Stomach (tissue), 4 donors: ENCODE results near the gene ARID3A.

Source experiments
- CTCF ChIP-seq, 7 experiments: fragments of 450-650 bp in 4 of 7; fragments of 200-600 bp in 3 of 7; sonication (generic) in 3 of 7; IDR thresholded peaks; one replicate each; pipeline ENCODE4 v1.5.1; 2016 to 2019; ENCODE audit warnings: antibody characterized with exemption in 7 of 7, control low read depth in 2 of 7, mild to moderate bottlenecking in 1 of 7
- POLR2A ChIP-seq, 4 donors: fragments of 450-650 bp; IDR thresholded peaks; one replicate each; pipeline ENCODE4 v1.6.1; 2016; ENCODE audit warnings: antibody characterized with exemption in 4 of 4, control low read depth in 2 of 4, mild to moderate bottlenecking in 1 of 4, moderate library complexity in 1 of 4

GRCh38 chr19:990746-991145 lies 64.9 kb downstream of the ARID3A start:
- TF ChIP-seq CTCF (IDR thresholded peaks at IDR 0.05) (no peak), POLR2A (IDR thresholded peaks at IDR 0.05) (no peak)
